ENCODE results near the gene LRP8. TPM values are rescaled to one million over a fixed set of nuclear protein-coding genes. Genes with fewer than 3 reads are reported as not detected.

LRP8 gene
- total RNA-seq, 1 donor from 2014 or later = 15.6 TPM

DNA sequence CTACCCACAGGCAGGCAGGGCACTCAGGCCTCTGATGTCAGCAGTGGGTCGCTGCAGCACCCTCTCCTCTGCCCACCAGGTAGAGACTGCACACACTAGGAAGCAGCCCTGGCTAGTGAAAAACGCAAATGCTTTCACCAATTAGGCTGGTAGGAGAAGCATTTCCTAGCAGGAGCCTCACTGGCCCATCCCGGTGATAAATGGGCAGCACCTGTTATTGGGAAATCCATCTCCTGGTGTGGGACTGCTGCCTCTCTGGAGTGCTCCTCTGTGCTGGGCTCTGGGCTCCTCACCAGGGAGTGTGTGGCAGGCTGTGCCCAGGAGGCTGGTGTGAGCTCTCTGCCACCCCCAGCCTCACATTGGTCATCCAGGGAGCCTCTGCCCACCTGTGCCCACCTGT lies 28.6 kb downstream of the LRP8 start:
- Mint-ChIP-seq H3K36me3 (no peaks in the 10 kb centered on the region), H3K4me3 (no peak overlapping the region), H3K27ac (no peak overlapping the region), H3K4me1 (peaks cover 65% of the 10 kb centered on the region), H3K9me3 (no peaks in the 10 kb centered on the region), H3K27me3 (ENCODE audit: insufficient read depth, low read depth) (peaks cover 16% of the 10 kb centered on the region)
- Histone ChIP-seq H3K27me3 (no peaks in the 10 kb centered on the region), H3K27ac (no peak overlapping the region), H2AFZ (replicated peaks) (no peak overlapping the region), H3K4me2 (no peak overlapping the region), H3F3A (ENCODE audit: low read depth) (no peaks in the 10 kb centered on the region), H3K9me3 (ENCODE audit: low read depth) (no peaks in the 10 kb centered on the region), H3K4me1 (peaks cover 46% of the 10 kb centered on the region), H4K20me1 (ENCODE audit: low read depth) (peaks cover 34% of the 10 kb centered on the region), H3K36me3 (no peaks in the 10 kb centered on the region), H3K9ac (no peak overlapping the region), H3K79me2 (ENCODE audit: low read depth) (peaks cover 49% of the 10 kb centered on the region), H3K4me3 (no peak overlapping the region)
- TF ChIP-seq, protein P1, sequence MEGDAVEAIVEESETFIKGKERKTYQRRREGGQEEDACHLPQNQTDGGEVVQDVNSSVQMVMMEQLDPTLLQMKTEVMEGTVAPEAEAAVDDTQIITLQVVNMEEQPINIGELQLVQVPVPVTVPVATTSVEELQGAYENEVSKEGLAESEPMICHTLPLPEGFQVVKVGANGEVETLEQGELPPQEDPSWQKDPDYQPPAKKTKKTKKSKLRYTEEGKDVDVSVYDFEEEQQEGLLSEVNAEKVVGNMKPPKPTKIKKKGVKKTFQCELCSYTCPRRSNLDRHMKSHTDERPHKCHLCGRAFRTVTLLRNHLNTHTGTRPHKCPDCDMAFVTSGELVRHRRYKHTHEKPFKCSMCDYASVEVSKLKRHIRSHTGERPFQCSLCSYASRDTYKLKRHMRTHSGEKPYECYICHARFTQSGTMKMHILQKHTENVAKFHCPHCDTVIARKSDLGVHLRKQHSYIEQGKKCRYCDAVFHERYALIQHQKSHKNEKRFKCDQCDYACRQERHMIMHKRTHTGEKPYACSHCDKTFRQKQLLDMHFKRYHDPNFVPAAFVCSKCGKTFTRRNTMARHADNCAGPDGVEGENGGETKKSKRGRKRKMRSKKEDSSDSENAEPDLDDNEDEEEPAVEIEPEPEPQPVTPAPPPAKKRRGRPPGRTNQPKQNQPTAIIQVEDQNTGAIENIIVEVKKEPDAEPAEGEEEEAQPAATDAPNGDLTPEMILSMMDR (IDR thresholded peaks at IDR 0.05) = no peak
- TF ChIP-seq EZH2 (IDR thresholded peaks at IDR 0.05) (no peak), EZH2phosphoT487 (IDR thresholded peaks at IDR 0.05) (no peak)
- DNase-seq (ENCODE audit: low spot score) = no peak

DNA sequence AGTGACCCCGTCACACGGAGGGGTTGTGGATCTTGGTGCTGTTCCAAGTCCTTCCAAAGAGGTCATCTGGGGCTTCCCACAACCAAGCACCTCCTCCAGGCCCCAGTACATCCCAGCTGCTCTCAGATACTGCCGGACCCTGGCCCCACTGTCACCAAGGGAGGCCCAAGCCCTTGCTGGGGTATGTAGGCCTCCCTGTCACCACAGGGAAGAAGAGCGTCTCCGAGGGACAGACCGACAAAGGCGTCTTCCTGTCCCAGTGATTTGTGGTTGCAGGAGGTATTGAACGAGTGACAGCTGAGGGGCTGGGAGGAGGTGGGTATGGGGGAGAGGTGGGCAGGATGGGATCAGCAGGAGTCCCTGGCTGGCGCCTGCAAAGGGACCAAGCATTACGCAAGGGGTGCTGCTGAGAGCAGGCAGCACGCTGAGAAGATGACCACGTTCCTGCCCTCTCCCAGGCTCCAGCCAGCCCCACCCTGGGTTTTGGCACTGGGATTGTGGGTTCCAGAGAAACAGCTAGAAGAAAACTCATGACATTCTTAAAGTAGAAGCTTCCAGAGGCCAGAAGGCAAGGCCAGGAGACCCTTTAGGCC lies 29.7 kb downstream of the LRP8 start:
- Histone ChIP-seq H3F3A (ENCODE audit: low read depth) (no peaks in the 10 kb centered on the region), H3K9ac (no peak overlapping the region), H3K4me3 (no peak overlapping the region), H3K4me2 (no peak overlapping the region), H3K27me3 (no peaks in the 10 kb centered on the region), H4K20me1 (ENCODE audit: low read depth) (peaks cover 29% of the 10 kb centered on the region), H3K36me3 (no peaks in the 10 kb centered on the region), H3K9me3 (ENCODE audit: low read depth) (no peaks in the 10 kb centered on the region), H2AFZ (replicated peaks) (no peak overlapping the region), H3K79me2 (ENCODE audit: low read depth) (peaks cover 57% of the 10 kb centered on the region), H3K4me1 (peaks cover 41% of the 10 kb centered on the region), H3K27ac (no peak overlapping the region)
- TF ChIP-seq EZH2phosphoT487 (IDR thresholded peaks at IDR 0.05) (no peak), EZH2 (IDR thresholded peaks at IDR 0.05) (no peak)
- TF ChIP-seq, protein P1 (IDR thresholded peaks at IDR 0.05) = no peak
- peak overlapping the region; percentile 52 for H3K4me3 Mint-ChIP-seq
- H3K27me3 Mint-ChIP-seq (ENCODE audit: insufficient read depth, low read depth) = peaks cover 16% of the 10 kb centered on the region
- H3K9me3 Mint-ChIP-seq = no peaks in the 10 kb centered on the region
- no peaks in the 10 kb centered on the region for H3K36me3 Mint-ChIP-seq
- peaks cover 64% of the 10 kb centered on the region for H3K4me1 Mint-ChIP-seq
- H3K27ac Mint-ChIP-seq = peak overlapping the region; percentile 88
- no peak for DNase-seq (ENCODE audit: low spot score)

DNA sequence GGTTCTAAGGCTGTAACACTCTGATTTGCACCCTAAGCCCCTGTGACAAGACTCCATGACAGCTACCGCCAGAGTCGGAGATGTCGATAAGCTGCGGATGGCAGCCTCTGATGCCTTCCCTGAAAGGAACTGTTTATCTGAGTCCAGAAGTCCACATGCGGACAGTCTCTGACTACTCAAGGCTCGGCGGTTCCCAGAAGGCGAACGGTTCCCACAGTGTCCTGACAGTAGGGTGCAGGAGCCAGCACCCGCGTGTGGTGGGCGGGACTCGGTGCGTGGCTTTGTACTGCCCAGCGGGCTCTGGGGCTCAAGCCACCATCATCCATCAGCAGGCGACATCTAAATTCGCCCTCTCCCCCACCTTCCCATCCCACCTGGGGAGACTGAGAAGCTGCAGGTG lies 30.7 kb downstream of the LRP8 start:
- H3K79me2 ChIP-seq (ENCODE audit: low read depth) = peaks cover 48% of the 10 kb centered on the region
- TF ChIP-seq, protein P1 (IDR thresholded peaks at IDR 0.05) = no peak
- no peak for TF ChIP-seq EZH2 (IDR thresholded peaks at IDR 0.05)
- no peak for TF ChIP-seq EZH2phosphoT487 (IDR thresholded peaks at IDR 0.05)
- peaks cover 29% of the 10 kb centered on the region for H4K20me1 ChIP-seq (ENCODE audit: low read depth)

More for the DNA sequence above, 30.7 kb downstream of the LRP8 start:
- no peaks in the 10 kb centered on the region for H3K36me3 ChIP-seq
- no peak overlapping the region for H3K27ac ChIP-seq
- H3K27me3 ChIP-seq = no peaks in the 10 kb centered on the region
- Mint-ChIP-seq H3K9me3 (no peaks in the 10 kb centered on the region), H3K36me3 (no peaks in the 10 kb centered on the region), H3K27ac (peak overlapping the region; percentile 33), H3K27me3 (ENCODE audit: insufficient read depth, low read depth) (peaks cover 20% of the 10 kb centered on the region), H3K4me3 (peak overlapping the region; percentile 64), H3K4me1 (peaks cover 64% of the 10 kb centered on the region)
- H2AFZ ChIP-seq (replicated peaks) = no peak overlapping the region
- no peak overlapping the region for H3K9ac ChIP-seq
- H3K4me3 ChIP-seq = no peak overlapping the region
- no peaks in the 10 kb centered on the region for H3F3A ChIP-seq (ENCODE audit: low read depth)
- DNase-seq (ENCODE audit: low spot score) = no peak
- H3K4me1 ChIP-seq = peaks cover 39% of the 10 kb centered on the region
- H3K9me3 ChIP-seq (ENCODE audit: low read depth) = no peaks in the 10 kb centered on the region
- no peak overlapping the region for H3K4me2 ChIP-seq
